Measurements from ENCODE around the gene PRKAR1B. TPM values are rescaled to one million over a fixed set of nuclear protein-coding genes. Genes with fewer than 3 reads are reported as not detected.

Gene PRKAR1B
- total RNA-seq, 1 donor from 2014 or later, result 16.5 TPM

DNA sequence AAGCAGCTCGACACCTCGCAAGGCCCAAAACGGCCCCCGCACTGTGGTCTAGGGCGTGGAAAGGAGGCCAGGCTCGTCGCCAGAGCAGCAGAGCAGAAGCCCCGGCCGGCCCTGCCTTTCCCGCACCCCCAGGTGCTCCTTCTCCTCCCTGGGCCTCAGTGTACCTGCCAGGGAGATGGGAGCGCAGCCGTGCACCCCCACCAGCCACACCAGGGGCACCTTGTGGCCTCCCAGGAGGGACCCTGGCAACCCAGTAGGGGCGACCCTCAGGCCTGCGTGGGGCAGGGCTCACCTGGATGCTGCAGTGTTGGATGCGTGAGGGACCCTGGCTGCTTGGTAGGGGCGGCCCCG is 217.0 kb downstream of the PRKAR1B start:
- ATAC-seq (ENCODE audit: poor library complexity), result no peak
- intact Hi-C loops (cut with DNase I), result no loop called here
- peak; percentile 27 for DNase-seq

DNA sequence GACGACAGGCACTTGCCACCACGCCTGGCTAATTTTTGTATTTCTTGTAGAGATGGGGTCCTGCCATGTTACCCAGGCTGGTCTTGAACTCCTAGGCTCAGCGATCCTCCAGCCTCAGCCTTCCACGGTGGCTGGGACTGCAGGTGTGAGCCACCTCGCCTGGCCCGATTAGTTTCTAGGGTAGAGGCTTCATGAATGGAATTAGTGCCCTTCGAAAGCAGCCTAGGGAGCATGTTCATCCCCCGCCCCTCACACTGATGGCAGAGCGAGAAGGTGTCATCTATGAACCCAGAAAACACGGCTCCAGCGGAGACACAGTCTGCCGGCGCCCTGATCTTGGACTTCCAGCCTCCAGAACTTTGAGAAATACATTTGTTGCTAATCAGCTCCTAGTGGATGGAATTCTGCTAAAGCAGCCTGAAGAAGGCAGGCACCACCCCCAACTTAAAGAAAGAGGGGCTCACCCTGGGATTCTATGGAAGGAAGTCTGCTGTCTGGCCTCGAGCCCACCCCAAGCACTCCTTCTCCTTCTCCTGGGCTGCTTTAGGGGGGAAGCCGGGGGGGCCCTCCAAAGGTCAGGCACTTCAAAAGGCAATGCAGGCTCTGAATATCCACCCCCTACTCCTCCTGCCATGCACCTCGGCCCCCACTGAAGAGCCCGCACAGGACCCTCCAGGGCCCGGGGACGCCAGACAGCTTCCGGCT is 217.5 kb downstream of the PRKAR1B start:
- DNase-seq, result peak; percentile 12
- intact Hi-C loops (cut with DNase I), result no loop called here
- ATAC-seq (ENCODE audit: poor library complexity), result no peak

DNA sequence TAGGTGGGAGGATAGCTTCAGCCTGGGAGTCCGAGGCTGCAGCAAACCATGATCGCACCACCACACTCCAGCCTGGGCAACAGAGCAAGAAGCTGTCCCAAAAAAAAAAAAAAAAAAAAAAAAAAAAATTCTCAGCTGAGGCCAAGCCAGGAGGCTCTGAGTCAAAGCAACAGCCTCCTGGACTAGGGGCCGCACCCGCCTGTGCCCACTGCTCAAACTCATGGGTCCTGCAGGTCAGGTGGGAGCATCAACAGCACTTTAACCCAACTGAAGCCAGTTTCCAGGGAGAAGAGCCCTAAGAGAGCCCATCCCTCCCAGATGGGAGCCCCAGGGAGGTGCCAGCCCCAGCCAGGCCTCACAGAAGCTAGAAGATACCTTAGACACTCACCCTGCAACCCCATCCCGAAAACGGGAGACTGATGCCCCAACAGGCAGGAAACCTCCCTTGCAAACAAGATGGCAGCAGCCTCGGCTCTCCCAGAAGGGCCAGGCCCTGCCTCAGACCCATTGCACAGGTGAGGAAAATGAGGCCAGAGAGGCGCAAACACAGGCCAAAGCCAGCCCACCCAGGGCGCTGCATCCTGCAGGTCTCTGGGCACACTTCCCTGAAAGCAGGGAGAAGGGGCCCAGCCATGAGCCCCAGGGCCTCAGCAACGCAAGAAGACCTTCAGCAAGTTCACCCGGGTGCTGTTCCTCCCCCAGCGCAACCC is 218.5 kb downstream of the PRKAR1B start:
- ATAC-seq (ENCODE audit: poor library complexity) (no peak), DNase-seq (peak; percentile 27)
- intact Hi-C loops (cut with DNase I), result no loop called here

DNA sequence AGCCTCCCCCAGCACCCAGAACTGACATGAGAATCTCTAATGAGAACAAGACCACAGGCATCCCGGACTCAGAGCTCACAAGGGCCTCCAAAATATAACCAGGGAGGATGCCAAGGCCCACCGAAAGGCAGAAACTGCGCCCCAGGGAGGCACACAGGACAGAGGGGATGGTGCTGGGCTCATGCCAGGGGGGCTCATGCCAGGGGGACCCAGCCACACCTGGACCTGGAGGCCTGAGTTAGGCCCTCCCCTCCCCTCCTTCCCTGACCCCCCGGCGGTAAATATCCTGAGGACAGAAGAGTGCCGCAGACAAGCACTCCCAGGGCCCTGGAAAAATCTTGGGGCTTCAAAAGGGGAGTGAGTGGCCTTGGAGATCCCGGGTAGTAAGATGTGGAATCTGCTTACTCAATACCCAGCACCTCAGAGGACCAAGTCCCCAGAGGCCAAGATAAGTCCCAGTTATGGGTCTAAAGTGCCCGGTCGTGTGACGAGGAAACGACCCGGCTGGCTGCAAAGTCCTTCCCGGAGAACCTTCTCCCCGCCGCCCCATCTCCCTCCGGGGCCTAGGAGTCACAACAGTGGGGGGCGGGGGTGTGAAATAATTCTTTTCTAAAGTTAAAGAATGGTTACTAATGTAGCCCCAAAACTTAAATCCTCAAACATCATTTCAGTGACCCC is 219.3 kb downstream of the PRKAR1B start:
- peak; percentile 29 for DNase-seq
- intact Hi-C loops (cut with DNase I), result no loop called here
- ATAC-seq (ENCODE audit: poor library complexity), result no peak

DNA sequence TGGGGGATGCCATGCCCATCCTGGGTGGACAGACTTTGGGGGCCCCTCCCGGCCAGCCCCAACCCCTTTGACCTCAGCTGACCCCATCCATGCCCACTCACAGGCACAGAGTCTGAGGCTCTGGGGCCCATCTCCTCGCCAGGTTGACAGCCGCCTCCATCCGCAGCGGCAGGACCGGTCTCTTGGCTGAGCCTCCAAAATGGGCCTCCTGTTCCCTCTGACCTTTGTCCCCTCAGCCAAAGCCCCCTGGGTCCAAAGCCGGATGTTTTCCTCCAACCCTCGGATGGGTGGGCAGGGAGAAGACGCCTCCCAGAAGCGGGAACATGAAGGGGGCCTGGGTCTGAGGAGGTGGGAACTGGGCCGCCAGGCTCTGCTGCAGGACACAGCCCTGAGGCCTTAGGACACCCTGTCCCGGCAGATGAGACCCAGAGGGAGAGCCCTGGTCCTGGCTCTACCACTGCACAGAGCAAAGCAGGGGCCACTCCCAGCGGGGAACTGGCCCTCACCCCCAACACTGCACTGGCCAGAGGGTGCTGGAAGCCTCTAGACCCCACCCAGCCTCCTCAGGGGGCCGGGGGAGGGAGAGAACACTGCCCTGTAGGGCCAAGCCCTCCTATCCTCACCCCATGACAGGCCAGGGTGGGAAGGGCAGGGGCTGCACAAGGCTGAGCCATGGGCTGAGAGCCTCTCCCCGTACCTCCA is 220.0 kb downstream of the PRKAR1B start:
- intact Hi-C loops (cut with DNase I), result no loop called here
- ATAC-seq (ENCODE audit: poor library complexity) (no peak), DNase-seq (peak; percentile 23)

DNA sequence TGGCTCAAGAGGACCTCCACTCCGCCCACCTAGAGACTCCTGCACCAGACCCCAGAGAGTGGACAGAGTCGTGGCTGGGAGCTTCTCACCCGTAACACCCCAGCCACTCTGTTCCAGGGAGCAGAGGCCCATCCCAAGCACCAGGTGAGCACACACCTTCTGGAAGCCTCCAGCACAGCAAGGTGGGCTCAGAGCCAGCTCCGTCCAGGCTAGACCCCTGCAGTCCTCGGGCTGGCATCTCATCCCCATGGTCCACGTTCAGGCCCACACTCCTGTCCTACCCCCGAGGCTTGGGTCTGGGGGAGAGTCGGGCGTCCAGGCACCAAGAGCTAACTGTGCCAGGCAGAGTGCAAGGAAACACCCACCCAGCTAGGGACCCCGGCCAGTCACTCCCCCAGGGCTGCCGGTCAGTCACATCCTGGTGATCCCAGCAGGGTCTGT is 220.7 kb downstream of the PRKAR1B start:
- peak; percentile 35 for DNase-seq
- no peak for ATAC-seq (ENCODE audit: poor library complexity)
- intact Hi-C loops (cut with DNase I), result no loop called here

DNA sequence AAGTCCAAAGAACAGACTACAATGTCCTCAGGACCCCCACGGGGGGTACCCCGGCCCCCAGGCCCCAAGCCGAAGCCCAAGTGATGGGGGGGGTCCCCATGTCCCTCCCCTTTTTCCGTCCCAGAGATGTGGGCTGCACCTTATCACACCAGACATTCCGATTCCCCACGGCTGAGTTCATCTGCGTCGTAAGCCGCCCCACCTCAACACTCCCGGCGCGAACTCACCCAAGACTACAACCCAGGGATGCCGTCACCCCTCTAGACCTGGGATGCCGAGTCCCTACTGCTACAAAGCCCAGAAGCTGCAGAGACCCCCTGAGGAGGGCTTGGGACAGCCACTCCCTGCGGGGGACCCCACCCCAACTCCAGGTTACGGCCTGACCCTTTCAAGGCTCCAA is 221.9 kb downstream of the PRKAR1B start:
- ATAC-seq (ENCODE audit: poor library complexity) (no peak), DNase-seq (no peak)
- intact Hi-C loops (cut with DNase I), result no loop called here

DNA sequence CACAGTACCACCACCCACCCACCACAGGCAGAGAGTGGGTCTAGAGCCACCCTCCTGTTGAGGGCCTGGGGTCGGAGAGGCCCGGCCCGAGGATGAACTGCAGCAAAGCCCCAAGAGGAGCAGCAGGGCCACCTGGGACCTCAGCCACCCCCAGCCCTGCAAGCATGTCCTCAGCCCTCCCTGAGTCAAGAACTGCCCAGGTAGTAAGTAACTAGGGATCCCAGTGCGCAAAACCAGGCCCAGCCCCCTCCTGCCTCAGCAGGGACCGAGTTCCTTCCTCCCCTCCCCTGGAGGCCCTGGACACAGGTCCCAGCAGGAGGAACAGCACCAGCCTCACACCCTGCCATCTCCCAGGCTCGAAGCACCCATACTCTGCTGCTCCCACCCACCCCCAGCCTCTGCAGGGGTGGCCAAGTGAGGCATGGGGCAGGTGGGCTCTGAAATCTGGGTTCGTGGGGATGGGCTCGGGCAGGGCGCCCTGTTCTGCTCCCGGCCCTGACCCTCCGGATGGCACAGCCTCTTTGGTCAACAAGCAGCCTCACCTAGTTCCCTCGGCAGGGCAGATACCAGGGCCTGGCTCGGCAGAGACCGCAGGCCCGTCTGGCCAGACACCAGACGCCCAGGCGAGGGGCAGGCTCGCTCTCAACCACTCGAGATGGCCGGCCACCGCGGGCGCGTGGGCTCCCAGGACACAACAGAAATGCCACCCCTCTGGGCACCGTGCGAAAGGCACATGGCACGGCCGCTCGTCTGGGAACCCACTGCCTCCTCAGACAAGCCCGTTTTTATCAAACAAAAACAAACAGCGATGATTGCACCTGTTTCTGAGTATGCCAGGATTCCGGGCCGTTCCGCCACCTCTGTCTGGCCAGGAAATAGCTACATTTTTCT is 222.6 kb downstream of the PRKAR1B start:
- ATAC-seq (ENCODE audit: poor library complexity), result peak; percentile 28
- peak; percentile 40 for DNase-seq
- intact Hi-C loops (cut with DNase I), result no loop called here

DNA sequence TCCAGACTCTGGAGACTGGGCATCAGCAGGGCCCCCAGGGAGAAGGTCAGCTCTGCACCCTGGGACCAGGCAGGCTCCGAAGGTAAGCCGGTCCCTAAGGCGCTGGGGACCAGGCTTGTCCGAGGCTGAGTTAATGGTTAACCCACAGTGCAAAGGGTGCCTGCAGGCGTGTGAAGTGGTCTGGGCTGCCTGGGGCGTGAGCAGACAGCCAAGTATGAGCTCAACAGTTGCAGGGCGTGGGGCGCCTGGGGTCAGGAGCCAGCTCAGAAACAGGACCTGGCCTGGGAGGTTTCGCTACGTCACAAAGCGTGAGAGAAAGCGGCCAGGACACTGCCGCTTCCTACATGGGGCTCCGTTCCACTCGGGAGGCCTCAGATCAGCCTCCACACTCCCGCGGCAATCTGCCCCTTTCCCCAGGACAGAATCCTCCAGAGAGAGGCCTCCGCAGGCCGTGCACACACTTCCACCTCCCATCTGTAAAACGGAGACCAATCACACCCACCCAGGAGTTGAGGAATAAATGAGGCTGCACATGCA is 223.4 kb downstream of the PRKAR1B start:
- ATAC-seq (ENCODE audit: poor library complexity), result peak; percentile 78
- intact Hi-C loops (cut with DNase I), result no loop called here
- peak; percentile 74 for DNase-seq

DNA sequence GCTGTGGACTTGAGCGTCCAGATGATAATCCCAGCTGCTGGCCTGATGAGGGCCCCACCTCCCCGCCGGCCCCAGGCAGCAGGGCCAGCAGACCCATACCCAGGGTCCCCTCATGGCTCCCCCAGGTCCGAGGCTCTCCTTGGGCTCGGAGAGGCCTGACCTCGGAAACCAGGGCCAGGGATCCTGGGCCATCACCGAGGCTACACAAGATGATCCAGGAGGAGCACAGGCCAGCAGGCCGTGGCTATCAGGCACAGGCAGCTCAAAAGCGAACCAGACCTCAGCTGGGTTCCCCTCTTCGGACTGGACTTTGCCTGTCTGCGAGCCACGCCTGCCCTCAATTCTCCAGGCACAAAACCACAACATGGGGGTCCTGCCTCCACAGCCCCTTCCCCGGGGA is 224.8 kb downstream of the PRKAR1B start:
- no peak for ATAC-seq (ENCODE audit: poor library complexity)
- intact Hi-C loops (cut with DNase I), result no loop called here
- peak; percentile 27 for DNase-seq

DNA sequence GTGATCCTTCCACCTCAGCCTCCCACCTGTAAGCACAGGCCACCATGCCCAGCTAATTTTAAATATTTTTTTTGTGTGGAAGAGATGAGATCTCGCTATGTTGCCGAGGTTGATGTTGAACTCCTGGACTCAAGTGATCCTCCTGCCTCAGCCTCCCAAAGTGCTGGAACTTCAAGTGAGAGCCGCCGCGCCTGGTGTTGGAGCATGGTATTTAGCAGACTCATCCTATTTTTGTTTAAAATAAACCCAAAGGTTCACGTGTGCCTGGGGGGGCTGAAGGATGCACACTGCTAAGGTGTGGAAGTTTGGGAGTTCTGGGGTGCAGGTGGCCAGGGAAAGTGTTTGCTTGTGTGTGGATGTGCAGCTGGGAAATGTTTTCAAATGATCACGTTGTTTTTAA is 225.6 kb downstream of the PRKAR1B start:
- no peak for ATAC-seq (ENCODE audit: poor library complexity)
- DNase-seq, result peak; percentile 24

DNA sequence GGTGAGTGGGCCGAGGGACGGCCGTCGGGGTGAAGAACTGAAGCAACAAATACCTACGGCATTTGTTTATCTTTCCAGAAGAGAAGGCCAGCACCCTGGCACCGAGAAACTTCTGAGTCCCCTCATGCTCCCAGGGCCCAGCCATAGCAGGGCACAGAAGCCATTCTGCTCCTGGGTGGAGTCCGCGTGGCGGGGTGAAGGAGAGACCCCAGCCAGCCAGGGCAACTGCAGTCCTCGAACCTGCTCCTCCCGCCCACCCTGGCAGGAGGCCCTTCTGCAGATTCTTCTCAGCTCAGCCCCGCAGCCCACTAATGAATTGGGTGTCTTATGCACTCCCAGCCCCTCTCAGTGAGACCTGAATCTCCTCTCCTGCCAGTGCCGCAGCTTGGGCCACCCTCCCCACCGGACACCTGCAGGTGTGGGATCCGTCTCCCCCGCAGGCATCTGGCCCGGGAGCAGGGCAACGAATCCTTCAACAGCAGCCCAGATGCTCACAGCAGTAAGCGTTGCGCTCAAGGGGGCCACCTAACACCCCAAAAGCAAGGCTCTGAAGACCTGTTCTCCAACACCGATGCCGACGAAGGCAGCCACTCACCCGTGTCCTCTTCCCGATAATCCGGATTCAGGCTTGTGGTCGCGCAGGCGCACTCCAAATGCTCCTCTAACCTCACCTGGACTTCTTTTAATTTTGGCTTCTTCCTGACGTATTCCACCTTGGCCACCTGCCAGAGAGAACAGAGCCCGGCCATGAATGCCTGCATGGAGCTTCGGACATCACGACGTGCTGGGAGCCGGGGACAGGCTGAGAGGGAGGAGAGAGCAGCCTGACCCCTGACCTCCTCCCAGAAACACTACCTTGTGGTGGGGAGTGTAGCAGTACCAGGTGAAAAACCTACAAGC is 226.3 kb downstream of the PRKAR1B start:
- ATAC-seq (ENCODE audit: poor library complexity), result no peak
- DNase-seq, result peak; percentile 28
- intact Hi-C loops (cut with DNase I), result no loop called here

More for the DNA sequence above, 225.6 kb downstream of the PRKAR1B start:
- intact Hi-C loops (cut with DNase I), result no loop called here

DNA sequence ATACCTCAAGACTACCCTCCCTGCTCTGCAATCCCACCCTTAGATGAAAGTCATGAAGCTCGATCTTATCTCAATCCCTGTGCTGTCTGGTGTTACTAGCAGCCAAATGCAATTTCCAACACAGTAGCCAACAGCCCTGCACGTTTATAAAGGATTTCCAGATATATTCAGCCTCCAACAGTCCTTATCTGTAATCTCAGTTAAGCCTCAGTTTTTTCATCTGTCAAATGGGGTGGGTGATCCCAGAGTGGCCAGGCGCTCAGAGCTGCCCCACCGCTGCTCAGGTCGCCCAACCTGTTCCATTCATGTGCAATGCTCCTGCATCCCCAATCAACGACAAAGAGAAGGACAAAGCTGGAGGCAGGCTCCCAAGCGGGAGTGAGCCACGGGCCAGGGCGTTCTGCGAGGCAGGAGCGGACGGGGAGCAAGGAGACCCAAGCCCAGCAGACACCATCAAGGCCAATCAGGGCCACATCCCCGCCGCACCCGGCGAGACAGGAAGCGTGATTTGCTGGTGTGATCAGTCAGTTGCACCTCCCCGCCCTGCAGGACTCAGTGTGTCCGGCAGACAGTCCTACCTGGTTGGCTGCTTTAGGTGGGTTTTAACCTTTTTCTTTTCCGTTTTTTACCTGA is 227.1 kb downstream of the PRKAR1B start:
- DNase-seq, result peak; percentile 33
- intact Hi-C loops (cut with DNase I), result no loop called here

More for the DNA sequence above, 227.1 kb downstream of the PRKAR1B start:
- no peak for ATAC-seq (ENCODE audit: poor library complexity)
